Femur (tissue), 1 donor: ENCODE data around the gene PAX4.
"Not testable (repeated sequence)": the region's sequence is repeated elsewhere in the genome, so short reads cannot be mapped to it uniquely, and the experiment has no call there.

Experiments
- DNase-seq: peaks from one replicate; pipeline ENCODE4 v3.0.0-alpha.2; 2017

PAX4 gene

DNA sequence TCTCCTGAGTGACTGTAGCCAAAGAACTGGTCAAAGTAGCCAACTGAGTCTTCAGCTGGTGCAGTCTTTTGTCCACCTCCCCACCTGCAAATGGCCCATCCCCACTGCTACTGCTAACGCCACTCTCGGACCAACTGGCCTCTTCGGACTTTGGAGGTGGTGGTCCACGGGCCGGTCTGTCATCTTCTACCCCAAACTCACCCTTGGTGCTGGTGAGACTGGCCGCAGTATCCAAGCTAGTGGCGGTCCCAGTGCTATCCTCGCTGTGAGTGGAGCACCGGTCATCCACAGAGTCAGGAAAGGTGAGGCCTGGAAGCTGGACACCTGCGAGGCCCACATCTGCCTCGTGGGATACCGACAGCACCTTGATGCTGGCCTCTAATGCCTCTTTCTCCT is 33.3 kb downstream of the PAX4 start:
- DNase-seq = no peak

- DNase-seq = no peak
These were observed 35.6 kb downstream of the PAX4 start for GRCh38 chr7:127582361-127582760.

GRCh38 chr7:127581716-127582115 is 36.2 kb downstream of the PAX4 start:
- DNase-seq = no peak

- no peak for DNase-seq
These were observed 37.3 kb downstream of the PAX4 start for GRCh38 chr7:127580612-127581011.

- DNase-seq = no peak
These were observed 39.1 kb downstream of the PAX4 start for GRCh38 chr7:127578711-127579275.

- DNase-seq = no peak
These were observed 39.8 kb downstream of the PAX4 start for GRCh38 chr7:127578036-127578684.

DNA sequence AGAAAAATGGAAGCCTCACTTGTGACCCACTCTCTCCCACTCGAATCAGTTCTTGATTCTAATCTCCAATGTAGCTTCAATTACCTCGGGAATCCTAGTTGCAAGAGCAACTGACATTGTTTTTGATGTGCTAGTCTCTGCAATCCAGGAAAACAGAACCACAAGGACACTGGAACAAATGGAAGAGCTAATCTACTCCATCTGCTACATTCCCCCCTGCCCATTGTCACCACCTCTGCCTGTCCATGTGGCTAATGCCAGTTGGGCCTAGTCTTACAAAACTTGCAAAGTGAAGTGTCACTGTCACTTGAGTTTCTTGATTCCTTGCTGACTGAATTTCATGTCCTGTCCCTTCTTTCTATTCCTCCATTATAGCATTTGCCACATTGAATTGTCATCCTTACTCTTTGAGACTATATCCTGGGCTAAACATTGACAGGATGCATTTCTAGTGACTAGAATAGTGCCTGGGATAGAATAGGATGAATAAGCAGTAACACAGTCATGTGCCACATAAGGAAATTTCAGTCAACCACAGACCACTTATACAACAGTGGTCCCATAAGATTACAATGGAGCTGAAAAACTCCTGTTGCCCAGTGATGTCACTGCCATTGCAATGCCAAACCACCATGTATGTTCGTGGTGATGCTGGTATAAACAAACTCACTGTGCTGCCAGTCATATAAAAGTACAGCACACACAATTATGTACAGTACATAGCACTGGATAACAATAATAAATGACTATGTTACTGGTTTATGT is 46.0 kb downstream of the PAX4 start:
- no peak for DNase-seq

GRCh38 chr7:127568034-127568433 is 49.9 kb downstream of the PAX4 start:
- DNase-seq = not testable (repeated sequence)

GRCh38 chr7:127566242-127566641 is 51.7 kb downstream of the PAX4 start:
- DNase-seq = no peak
